Upper lobe of right lung (tissue), 1 donor: ENCODE data around the gene IL17D. TPM values are rescaled to one million over a fixed set of nuclear protein-coding genes. Genes with fewer than 3 reads are reported as not detected.
A peak's percentile ranks its signal among the peaks of the same experiment; 100 is the strongest.

ENCODE experiments used
- ATAC-seq: fragments of 200-7000 bp; cut with Tn5 transposase; one replicate; pipeline ENCODE4 v1.9.1; 2020; ENCODE audit warnings: mild to moderate bottlenecking, moderate library complexity
- DNase-seq: peaks from one replicate; pipeline ENCODE4 v3.0.0-alpha.2; 2020
- H3K27ac ChIP-seq: fragments of 200-600 bp; one replicate; pipeline ENCODE4 v1.8.0; 2022
- H3K27me3 ChIP-seq: fragments of 200-600 bp; one replicate; pipeline ENCODE4 v1.8.0; 2022; ENCODE audit warnings: mild to moderate bottlenecking
- H3K36me3 ChIP-seq: fragments of 200-600 bp; one replicate; pipeline ENCODE4 v1.8.0; 2022
- H3K4me1 ChIP-seq: fragments of 200-600 bp; one replicate; pipeline ENCODE4 v1.8.0; 2022
- H3K4me3 ChIP-seq: fragments of 200-600 bp; one replicate; pipeline ENCODE4 v1.8.0; 2022; ENCODE audit warnings: mild to moderate bottlenecking
- H3K9me3 ChIP-seq: fragments of 200-600 bp; one replicate; pipeline ENCODE4 v1.8.0; 2022
- CTCF ChIP-seq: fragments of 200-600 bp; IDR thresholded peaks from one replicate; pipeline ENCODE4 v1.8.0; 2022; ENCODE audit warnings: antibody characterized with exemption
- intact Hi-C: fragments of 100-400 bp; cut with DNase I; formaldehyde crosslinking; loops from one replicate; pipeline ENCODE4 v1.11.0; 2022
- total RNA-seq: library from RNA; stranded (reverse); fragmentation: NEBNext Ultra II Directional; extraction: Animal tissue kit (Norgen Biotek cat#: 25700); gene quantifications from one replicate; pipeline ENCODE4 v1.2.1, GENCODE V29; 2021
- donor health status: DM: no; HTN: yes; CAD: no; lungs with severe emphysema.

The IL17D gene
- total RNA-seq, 1 donor from 2014 or later, result 3.8 TPM

GRCh38 chr13:20704459-20705069, 1.1 kb downstream of the IL17D start:
- H3K4me3 ChIP-seq, result peak overlapping the region; percentile 38
- ATAC-seq (no peak), DNase-seq (no peak)
- no peak overlapping the region for H3K27ac ChIP-seq
- H3K36me3 ChIP-seq, result no peaks in the 10 kb centered on the region
- TF ChIP-seq CTCF, result no peak
- intact Hi-C loops, result no loop called here
- H3K4me1 ChIP-seq, result peaks cover 11% of the 10 kb centered on the region
- no peaks in the 10 kb centered on the region for H3K9me3 ChIP-seq
- no peaks in the 10 kb centered on the region for H3K27me3 ChIP-seq

- H3K9me3 ChIP-seq, result no peaks in the 10 kb centered on the region
- no peak overlapping the region for H3K4me3 ChIP-seq
- H3K4me1 ChIP-seq, result peaks cover 11% of the 10 kb centered on the region
- no peaks in the 10 kb centered on the region for H3K27me3 ChIP-seq
- H3K27ac ChIP-seq, result no peak overlapping the region
- intact Hi-C loops, result no loop called here
- DNase-seq (no peak), ATAC-seq (no peak)
- no peaks in the 10 kb centered on the region for H3K36me3 ChIP-seq
- no peak for TF ChIP-seq CTCF
Measured at GRCh38 chr13:20706661-20707060, 3.2 kb downstream of the IL17D start.

- no peak for ATAC-seq
- no peak for TF ChIP-seq CTCF
- intact Hi-C loops, result no loop called here
- no peak for DNase-seq
- H3K27me3 ChIP-seq, result no peaks in the 10 kb centered on the region
- H3K4me1 ChIP-seq, result peaks cover 3% of the 10 kb centered on the region
- H3K27ac ChIP-seq, result no peak overlapping the region
- H3K36me3 ChIP-seq, result no peaks in the 10 kb centered on the region
- no peaks in the 10 kb centered on the region for H3K9me3 ChIP-seq
- no peak overlapping the region for H3K4me3 ChIP-seq
Measured at GRCh38 chr13:20708216-20708615, 4.7 kb downstream of the IL17D start.

- TF ChIP-seq CTCF, result no peak
- no peak for DNase-seq
- Histone ChIP-seq H3K4me3 (no peak overlapping the region), H3K9me3 (no peaks in the 10 kb centered on the region), H3K27me3 (no peaks in the 10 kb centered on the region), H3K27ac (no peak overlapping the region), H3K36me3 (no peaks in the 10 kb centered on the region), H3K4me1 (peaks cover 3% of the 10 kb centered on the region)
- intact Hi-C loops, result no loop called here
- ATAC-seq, result no peak
Measured at GRCh38 chr13:20709369-20709768, 5.9 kb downstream of the IL17D start.

- no peak overlapping the region for H3K4me3 ChIP-seq
- ATAC-seq (no peak), DNase-seq (no peak)
- no peaks in the 10 kb centered on the region for H3K27me3 ChIP-seq
- H3K36me3 ChIP-seq, result no peaks in the 10 kb centered on the region
- intact Hi-C loops, result loop anchor here (5.0 kb wide), 1 partner anchor 213 kb away; no protein-coding TSS in a partner anchor
- no peaks in the 10 kb centered on the region for H3K9me3 ChIP-seq
- TF ChIP-seq CTCF, result no peak
- H3K27ac ChIP-seq, result no peak overlapping the region
- peaks cover 3% of the 10 kb centered on the region for H3K4me1 ChIP-seq
Measured at GRCh38 chr13:20709782-20710181, 6.3 kb downstream of the IL17D start.
